GM23248 (cell line): ENCODE results near the gene PSMD3. TPM values are rescaled to one million over a fixed set of nuclear protein-coding genes. Genes with fewer than 3 reads are reported as not detected.
A peak's percentile ranks its signal among the peaks of the same experiment; 100 is the strongest.

Source experiments
- DNase-seq: peaks from one replicate; pipeline ENCODE4 v3.0.0-alpha.2; 2015
- H2AFZ ChIP-seq: fragments of 200-600 bp; sonication (generic); 2 replicates; pipeline ENCODE4 v1.6.1; 2016; ENCODE audit warnings: antibody characterized with exemption
- H3F3A ChIP-seq: fragments of 200-600 bp; sonication (generic); 2 replicates; pipeline ENCODE4 v1.6.1; 2016; ENCODE audit warnings: mild to moderate bottlenecking, antibody characterized with exemption, mixed run types; ENCODE audit not compliant: insufficient read depth
- H3K27ac ChIP-seq: fragments of 200-600 bp; sonication (generic); 2 replicates; pipeline ENCODE4 v1.5.1; 2016; ENCODE audit warnings: mild to moderate bottlenecking
- H3K27me3 ChIP-seq: fragments of 200-600 bp; sonication (generic); replicated peaks from 2 replicates; pipeline ENCODE4 v1.6.1; 2016; ENCODE audit warnings: mild to moderate bottlenecking; ENCODE audit not compliant: insufficient read depth
- H3K36me3 ChIP-seq: fragments of 200-600 bp; sonication (generic); 2 replicates; pipeline ENCODE4 v1.6.1; 2016; ENCODE audit warnings: low read depth, mild to moderate bottlenecking
- H3K4me1 ChIP-seq: fragments of 200-600 bp; sonication (generic); 2 replicates; pipeline ENCODE4 v1.6.1; 2016; ENCODE audit warnings: mild to moderate bottlenecking; ENCODE audit not compliant: insufficient read depth
- H3K4me2 ChIP-seq: fragments of 200-600 bp; sonication (generic); one replicate; pipeline ENCODE4 v1.6.1; 2016; ENCODE audit warnings: mild to moderate bottlenecking; ENCODE audit not compliant: unreplicated experiment
- H3K4me3 ChIP-seq: fragments of 200-600 bp; sonication (generic); 2 replicates; pipeline ENCODE4 v1.5.1; 2016; ENCODE audit warnings: mild to moderate bottlenecking
- H3K79me2 ChIP-seq: fragments of 200-600 bp; sonication (generic); 2 replicates; pipeline ENCODE4 v1.6.1; 2016; ENCODE audit warnings: mild to moderate bottlenecking; ENCODE audit not compliant: insufficient read depth
- H3K9ac ChIP-seq: fragments of 200-600 bp; sonication (generic); 2 replicates; pipeline ENCODE4 v1.6.1; 2016; ENCODE audit warnings: mild to moderate bottlenecking
- H3K9me2 ChIP-seq: fragments of 200-600 bp; sonication (generic); 2 replicates; pipeline ENCODE4 v1.6.1; 2016; ENCODE audit warnings: mixed run types, mild to moderate bottlenecking, moderate library complexity; ENCODE audit not compliant: insufficient read depth
- H3K9me3 ChIP-seq: fragments of 200-600 bp; sonication (generic); one replicate; pipeline ENCODE4 v1.6.1; 2017; ENCODE audit warnings: low read depth
- H4K20me1 ChIP-seq: fragments of 200-600 bp; sonication (generic); 2 replicates; pipeline ENCODE4 v1.6.0; 2016; ENCODE audit not compliant: insufficient read depth
- EZH2 ChIP-seq: fragments of 200-600 bp; sonication (generic); IDR thresholded peaks from 2 replicates; pipeline ENCODE4 v1.6.1; 2018; ENCODE audit warnings: antibody characterized with exemption, mild to moderate bottlenecking; ENCODE audit not compliant: insufficient read depth, poor library complexity, severe bottlenecking
- EZH2phosphoT487 ChIP-seq: fragments of 200-600 bp; sonication (generic); IDR thresholded peaks from 2 replicates; pipeline ENCODE4 v1.6.1; 2018; ENCODE audit warnings: antibody characterized with exemption, moderate library complexity, mild to moderate bottlenecking, low read depth; ENCODE audit not compliant: insufficient read depth
- WGBS, 2 experiments: methylation state at CpG; one replicate each; pipeline ENCODE4 v1.1.6; 2015 to 2017; ENCODE audit warnings: low lambda C conversion rate in 2 of 2, low coverage in 1 of 2; ENCODE audit errors: missing lambda C conversion rate in 2 of 2; 5-methylcytosine and 5-hydroxymethylcytosine counted together
- in situ Hi-C: fragments of 300-500 bp; cut with MboI; formaldehyde crosslinking; loops from 2 replicates; pipeline ENCODE4 v1.15.0; 2020
- microRNA-seq: library from miRNA; unstranded; fragments of <30 nt; microRNA quantifications from one replicate; pipeline ENCODE4, GENCODE V29; 2016; ENCODE audit warnings: borderline number of aligned reads
- polyA plus RNA-seq: library from polyadenylated mRNA; unstranded; fragments of >200 nt; fragmentation: Nextera tagmentation; extraction: Ambion mirVana; gene quantifications from 2 replicates; pipeline ENCODE4 v1.2.1, GENCODE V29; 2016
- small RNA-seq: library from RNA; depleted of rRNA; stranded (forward); fragments of <200 nt; gene quantifications from one replicate; pipeline ENCODE3, GENCODE V24; 2014; ENCODE audit warnings: low read depth, low replicate concordance
- total RNA-seq: library from RNA; depleted of rRNA; stranded (reverse); fragments of >200 nt; shearing (Covaris generic); gene quantifications from 2 replicates; pipeline ENCODE4 v1.2.3, GENCODE V29; 2014; rRNA removed

PSMD3 gene
- total and polyA plus RNA-seq, 2 experiments from 2014 or later: 102 to 116 TPM

DNA sequence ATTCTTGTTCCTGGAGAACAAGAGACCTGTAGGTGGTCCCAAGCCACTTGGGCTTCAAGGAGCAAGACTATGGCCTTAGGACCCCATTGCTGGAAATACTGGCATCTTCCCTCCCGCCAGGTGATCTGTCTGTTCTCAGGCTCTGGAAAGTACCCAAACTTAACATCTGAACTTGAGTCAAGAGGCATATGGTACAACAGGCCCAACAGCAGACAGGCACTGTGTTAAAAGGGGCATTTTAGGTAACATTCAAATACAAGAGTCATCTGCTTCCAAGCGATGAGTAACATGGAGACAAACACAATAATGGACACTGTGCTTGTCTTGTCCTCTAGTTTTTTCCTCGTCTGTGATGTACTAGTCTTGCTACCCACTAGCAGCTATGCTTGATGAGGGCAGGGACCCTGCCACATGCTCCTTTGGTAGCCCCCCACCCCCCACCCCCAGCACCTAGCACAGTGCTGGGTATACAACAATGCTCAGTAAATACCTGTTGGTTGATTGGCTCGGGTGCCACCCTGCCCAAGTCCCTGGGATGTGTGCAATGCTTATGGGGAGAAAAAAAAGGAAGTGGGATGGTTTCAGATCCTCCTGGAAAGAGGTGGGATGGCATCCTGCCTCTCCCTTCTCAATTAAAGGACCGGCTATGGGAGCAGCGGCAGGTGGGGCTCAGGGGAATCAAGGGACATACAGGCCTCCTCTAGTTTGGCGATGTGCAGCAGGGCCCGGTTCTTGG is 54.0 kb downstream of the PSMD3 start:
- H3F3A ChIP-seq: peaks cover 6% of the 10 kb centered on the region
- DNase-seq: no peak
- 88 to 90% methylated on average over 8 of the region's 8 CpGs for WGBS, 2 experiments
- H3K9me2 ChIP-seq: no peaks in the 10 kb centered on the region
- no peaks in the 10 kb centered on the region for H3K27me3 ChIP-seq
- H3K27ac ChIP-seq: no peak overlapping the region
- in situ Hi-C loops: no loop called here
- no peak for TF ChIP-seq EZH2phosphoT487
- no peak for TF ChIP-seq EZH2
- H3K9me3 ChIP-seq: no peaks in the 10 kb centered on the region
- no peak overlapping the region for H2AFZ ChIP-seq
- no peak overlapping the region for H3K4me3 ChIP-seq
- no peaks in the 10 kb centered on the region for H4K20me1 ChIP-seq
- no peaks in the 10 kb centered on the region for H3K79me2 ChIP-seq
- H3K36me3 ChIP-seq: no peaks in the 10 kb centered on the region; the same call in 1 of the 2 replicates
- H3K9ac ChIP-seq: no peak overlapping the region
- no peak overlapping the region for H3K4me2 ChIP-seq
- peaks cover 12% of the 10 kb centered on the region; the same call in 1 of the 2 replicates for H3K4me1 ChIP-seq

DNA sequence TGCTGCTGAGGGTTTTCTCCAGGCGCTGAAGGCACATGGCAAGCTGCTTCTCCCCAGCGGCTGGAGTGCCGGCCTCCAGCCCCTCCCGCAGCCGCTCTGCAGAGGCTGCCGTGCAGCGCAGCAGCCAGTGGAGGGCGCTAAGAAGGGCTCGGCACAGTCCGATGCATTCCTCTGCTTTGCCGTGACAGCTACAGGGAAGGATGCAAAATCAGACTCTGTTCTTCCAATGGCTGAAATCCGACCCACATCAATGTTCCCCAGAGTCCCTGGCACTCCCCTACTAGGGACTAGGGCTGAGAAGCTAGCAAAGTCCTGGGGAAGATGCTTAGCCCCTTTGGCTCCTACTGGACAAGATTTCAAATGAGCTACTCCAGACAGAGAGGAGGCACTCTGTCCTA is 54.6 kb downstream of the PSMD3 start:
- Histone ChIP-seq H3K9me2 (no peaks in the 10 kb centered on the region), H4K20me1 (no peaks in the 10 kb centered on the region), H3K79me2 (no peaks in the 10 kb centered on the region), H3K4me2 (no peak overlapping the region), H3K4me3 (no peak overlapping the region), H3K27me3 (no peaks in the 10 kb centered on the region), H3K36me3 (no peaks in the 10 kb centered on the region; the same call in 1 of the 2 replicates), H3K9me3 (no peaks in the 10 kb centered on the region), H3K9ac (no peak overlapping the region), H2AFZ (no peak overlapping the region), H3K27ac (no peak overlapping the region), H3K4me1 (peaks cover 12% of the 10 kb centered on the region; the same call in 1 of the 2 replicates), H3F3A (peaks cover 7% of the 10 kb centered on the region)
- in situ Hi-C loops: no loop called here
- 51 to 53% methylated on average over 9 to 10 of the region's 12 CpGs for WGBS, 2 experiments
- TF ChIP-seq EZH2: no peak
- TF ChIP-seq EZH2phosphoT487: no peak
- DNase-seq: peak; percentile 65

DNA sequence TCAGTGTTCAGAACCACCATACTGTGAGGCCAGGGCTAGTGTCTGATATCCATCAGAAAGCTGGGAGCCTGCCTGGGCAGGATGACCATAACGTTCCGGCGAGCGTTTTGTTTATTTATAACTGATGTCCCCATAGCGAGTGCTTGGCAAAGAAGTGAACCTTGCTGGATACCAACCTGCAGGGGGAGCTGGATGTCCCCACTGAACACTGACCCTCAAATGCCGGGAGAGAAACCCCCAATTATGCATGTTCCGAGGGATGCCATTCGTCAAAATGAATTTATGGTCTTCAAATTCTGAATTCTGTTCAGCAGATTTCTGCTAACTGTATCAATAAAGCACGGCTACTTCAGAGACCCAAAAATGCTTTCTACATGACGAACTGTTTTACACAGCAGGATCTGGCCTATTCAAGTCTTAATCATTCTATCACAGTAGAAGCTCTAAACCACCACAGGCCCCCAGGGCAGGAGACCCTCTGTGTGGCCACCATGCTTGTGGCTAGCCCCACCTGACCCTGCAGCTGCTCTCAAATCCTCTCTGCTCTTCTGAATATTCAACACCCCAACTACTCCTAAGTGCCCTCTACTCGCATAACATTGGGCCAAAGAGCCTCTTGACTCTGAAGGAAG is 58.4 kb downstream of the PSMD3 start:
- Histone ChIP-seq H3K9ac (peak overlapping the region; percentile 68), H3K79me2 (no peaks in the 10 kb centered on the region), H3K9me3 (no peaks in the 10 kb centered on the region), H3K4me1 (peaks cover 12% of the 10 kb centered on the region; the same call in 1 of the 2 replicates), H3K4me2 (peak overlapping the region; percentile 39), H3K4me3 (no peak overlapping the region), H3K27me3 (no peaks in the 10 kb centered on the region), H2AFZ (peak overlapping the region; percentile 52), H3K27ac (peak overlapping the region; percentile 75), H3K36me3 (peaks cover 7% of the 10 kb centered on the region; the same call in 1 of the 2 replicates), H3F3A (peaks cover 23% of the 10 kb centered on the region), H3K9me2 (no peaks in the 10 kb centered on the region), H4K20me1 (no peaks in the 10 kb centered on the region)
- WGBS, 2 experiments: 16 to 21% methylated on average over 11 of the region's 11 CpGs
- peak; percentile 95 for DNase-seq
- in situ Hi-C loops: no loop called here
- no peak for TF ChIP-seq EZH2
- TF ChIP-seq EZH2phosphoT487: no peak

DNA sequence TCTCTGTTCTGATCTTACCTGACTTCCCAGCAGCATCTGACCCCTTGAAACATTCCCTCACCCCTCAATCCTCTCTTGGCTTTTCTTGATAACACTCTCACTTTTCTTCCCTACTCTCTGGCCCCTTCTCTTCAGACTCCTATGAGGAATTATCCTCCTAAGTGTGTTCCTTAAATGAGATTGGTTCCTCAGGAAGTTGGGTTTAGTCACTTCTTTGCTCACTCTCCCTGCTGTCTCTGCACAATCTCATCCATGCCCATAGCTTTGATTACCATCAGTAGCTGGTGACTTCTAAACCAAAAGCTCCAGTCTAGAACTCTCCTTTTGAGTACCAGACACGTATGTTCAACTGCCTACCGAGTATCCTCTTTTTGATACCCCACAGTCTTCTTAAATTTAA is 60.6 kb downstream of the PSMD3 start:
- in situ Hi-C loops: no loop called here
- Histone ChIP-seq H3K36me3 (0 out of 2 replicates have a peak, but pooled peaks cover 7% of the 10 kb centered on the region), H3K79me2 (no peaks in the 10 kb centered on the region), H3F3A (peaks cover 23% of the 10 kb centered on the region), H3K9ac (no peak overlapping the region), H2AFZ (no peak overlapping the region), H3K4me3 (no peak overlapping the region), H3K9me3 (no peaks in the 10 kb centered on the region), H3K9me2 (no peaks in the 10 kb centered on the region), H3K27me3 (no peaks in the 10 kb centered on the region), H3K27ac (no peak overlapping the region), H4K20me1 (no peaks in the 10 kb centered on the region), H3K4me1 (peaks cover 12% of the 10 kb centered on the region; the same call in 1 of the 2 replicates), H3K4me2 (no peak overlapping the region)
- WGBS, 2 experiments: 86 to 87% methylated on average over 2 of the region's 2 CpGs
- TF ChIP-seq EZH2 (no peak), EZH2phosphoT487 (no peak)
- no peak for DNase-seq

Small RNA genes lying within 50 kb of the gene (microRNA-seq; reads per million reads assigned to microRNA genes)
- not detected for gene MIR6884

Small RNA genes lying within 50 kb of the gene (small RNA-seq; reads per million reads assigned to genes)
- gene SNORD124: 228 reads per million, percentile 97 among the genes with 10 or more reads in this experiment

Other genes with a start within 250 kb of the PSMD3 start
- gene GRB7, start 242.9 kb upstream of the PSMD3 start, total RNA-seq: 0.25 TPM in 1 of 2 replicates, not detected in the other
- gene GRB7, start 242.9 kb upstream of the PSMD3 start, polyA plus RNA-seq: not detected in 2 replicates
- gene IKZF3, start 116.5 kb upstream of the PSMD3 start, total RNA-seq: not detected in 2 replicates
- gene IKZF3, start 116.5 kb upstream of the PSMD3 start, polyA plus RNA-seq: 0.09 and 0.11 TPM in 2 replicates
- gene ZPBP2, start 112.6 kb upstream of the PSMD3 start, total RNA-seq: not detected in 2 replicates
- gene ZPBP2, start 112.6 kb upstream of the PSMD3 start, polyA plus RNA-seq: not detected in 2 replicates
- 2.1 and 2.5 TPM in 2 replicates for gene GSDMB, start 62.2 kb upstream of the PSMD3 start, total RNA-seq
- gene GSDMB, start 62.2 kb upstream of the PSMD3 start, polyA plus RNA-seq: 1.8 TPM in 2 replicates
- gene ORMDL3, start 53.2 kb upstream of the PSMD3 start, total RNA-seq: 60.4 and 66.0 TPM in 2 replicates
- gene ORMDL3, start 53.2 kb upstream of the PSMD3 start, polyA plus RNA-seq: 12.0 and 13.2 TPM in 2 replicates
- not detected in 2 replicates for gene LRRC3C, start 53.1 kb upstream of the PSMD3 start, total RNA-seq
- gene LRRC3C, start 53.1 kb upstream of the PSMD3 start, polyA plus RNA-seq: not detected in 2 replicates
- not detected in 2 replicates for gene GSDMA, start 17.8 kb upstream of the PSMD3 start, total RNA-seq
- gene GSDMA, start 17.8 kb upstream of the PSMD3 start, polyA plus RNA-seq: 0.09 and 0.21 TPM in 2 replicates
- gene CSF3, start 34.6 kb downstream of the PSMD3 start, total RNA-seq: not detected in 2 replicates
- 0.13 TPM in 1 of 2 replicates, not detected in the other for gene CSF3, start 34.6 kb downstream of the PSMD3 start, polyA plus RNA-seq
- gene MED24, start 73.6 kb downstream of the PSMD3 start, total RNA-seq: 35.3 and 37.3 TPM in 2 replicates
- 33.6 and 35.2 TPM in 2 replicates for gene MED24, start 73.6 kb downstream of the PSMD3 start, polyA plus RNA-seq
- gene THRA, start 82.2 kb downstream of the PSMD3 start, total RNA-seq: 33.3 and 36.2 TPM in 2 replicates
- 15.8 and 16.4 TPM in 2 replicates for gene THRA, start 82.2 kb downstream of the PSMD3 start, polyA plus RNA-seq
- gene NR1D1, start 119.8 kb downstream of the PSMD3 start, total RNA-seq: 0.76 and 2.4 TPM in 2 replicates
- 4.6 and 5.4 TPM in 2 replicates for gene NR1D1, start 119.8 kb downstream of the PSMD3 start, polyA plus RNA-seq
- gene MSL1, start 141.2 kb downstream of the PSMD3 start, total RNA-seq: 45.3 and 76.1 TPM in 2 replicates
- gene MSL1, start 141.2 kb downstream of the PSMD3 start, polyA plus RNA-seq: 8.9 and 9.0 TPM in 2 replicates
- gene CASC3, start 159.7 kb downstream of the PSMD3 start, total RNA-seq: 28.7 and 49.3 TPM in 2 replicates
- gene CASC3, start 159.7 kb downstream of the PSMD3 start, polyA plus RNA-seq: 37.1 and 39.1 TPM in 2 replicates
- 0.51 and 0.76 TPM in 2 replicates for gene RAPGEFL1, start 196.7 kb downstream of the PSMD3 start, total RNA-seq
- 0.77 and 0.96 TPM in 2 replicates for gene RAPGEFL1, start 196.7 kb downstream of the PSMD3 start, polyA plus RNA-seq
- 5.9 and 6.2 TPM in 2 replicates for gene WIPF2, start 238.5 kb downstream of the PSMD3 start, total RNA-seq
- gene WIPF2, start 238.5 kb downstream of the PSMD3 start, polyA plus RNA-seq: 20.5 and 21.5 TPM in 2 replicates